DND-41 (cell line): ENCODE measurements around the gene FLNB.
A peak's percentile ranks its signal among the peaks of the same experiment; 100 is the strongest.

ENCODE experiments used
- ATAC-seq: fragments of 200-7000 bp; cut with Tn5 transposase; 3 replicates; pipeline ENCODE4 v1.9.1; 2021; ENCODE audit warnings: low read depth; ENCODE audit not compliant: insufficient read depth
- DNase-seq: peaks from one replicate; pipeline ENCODE4 v3.0.0-alpha.2; 2020
- H2AFZ ChIP-seq: 2 replicates; pipeline ENCODE4 v1.6.0; 2012; ENCODE audit warnings: low read depth, low read length
- H3K27ac ChIP-seq: 2 replicates; pipeline ENCODE4 v1.5.1; 2012; ENCODE audit warnings: low read length, inconsistent platforms
- H3K27me3 ChIP-seq: fragments of 200-600 bp; sonication (generic); 2 replicates; pipeline ENCODE4 v1.6.0; 2012; ENCODE audit warnings: low read length, mild to moderate bottlenecking, inconsistent platforms; ENCODE audit not compliant: insufficient read depth, poor library complexity
- H3K36me3 ChIP-seq: 2 replicates; pipeline ENCODE4 v1.5.1; 2012; ENCODE audit warnings: low read length, inconsistent platforms; ENCODE audit not compliant: insufficient read depth
- H3K4me1 ChIP-seq: 2 replicates; pipeline ENCODE4 v1.5.1; 2012; ENCODE audit warnings: mild to moderate bottlenecking, low read length; ENCODE audit not compliant: insufficient read depth
- H3K4me2 ChIP-seq: 2 replicates; pipeline ENCODE4 v1.6.0; 2012; ENCODE audit warnings: mild to moderate bottlenecking, moderate library complexity, low read length, inconsistent platforms; ENCODE audit not compliant: insufficient read depth
- H3K4me3 ChIP-seq, 2 experiments: fragments of 200-600 bp in 1 of 2; shearing (Covaris generic) in 1 of 2; 2 replicates each; pipeline ENCODE4 v1.5.1; 2012 to 2016; ENCODE audit warnings: inconsistent platforms in 2 of 2, low read length in 2 of 2, mild to moderate bottlenecking in 2 of 2, low read depth in 1 of 2, moderate library complexity in 1 of 2
- H3K79me2 ChIP-seq: 2 replicates; pipeline ENCODE4 v1.6.0; 2012; ENCODE audit warnings: low read length, inconsistent platforms; ENCODE audit not compliant: insufficient read depth
- H3K9ac ChIP-seq: 2 replicates; pipeline ENCODE4 v1.6.0; 2012; ENCODE audit warnings: low read depth, mild to moderate bottlenecking, inconsistent platforms, low read length, moderate library complexity
- H3K9me3 ChIP-seq: 2 replicates; pipeline ENCODE4 v1.5.1; 2012; ENCODE audit warnings: low read length, moderate library complexity, mild to moderate bottlenecking, inconsistent platforms; ENCODE audit not compliant: insufficient read depth, severe bottlenecking
- H4K20me1 ChIP-seq: 2 replicates; pipeline ENCODE4 v1.6.0; 2012; ENCODE audit warnings: low read length; ENCODE audit not compliant: insufficient read depth
- EZH2 ChIP-seq: IDR thresholded peaks from 3 replicates; pipeline ENCODE4 v1.6.1; 2012; ENCODE audit warnings: borderline replicate concordance, low read depth, mild to moderate bottlenecking, moderate library complexity, low read length, inconsistent platforms; ENCODE audit not compliant: severe bottlenecking
- TF ChIP-seq, protein P1 (sequence below): IDR thresholded peaks from 2 replicates; pipeline ENCODE4 v1.5.1; 2012; ENCODE audit warnings: borderline replicate concordance, low read length, moderate library complexity, mild to moderate bottlenecking; ENCODE audit not compliant: poor library complexity, severe bottlenecking; ENCODE audit errors: extremely low read depth

Gene FLNB

GRCh38 chr3:57992452-57993213, 15.6 kb upstream of the FLNB start:
- DNase-seq (no peak), ATAC-seq (no peak)
- H4K20me1 ChIP-seq, result no peaks in the 10 kb centered on the region
- no peaks in the 10 kb centered on the region for H3K27me3 ChIP-seq
- no peak overlapping the region for H2AFZ ChIP-seq
- no peaks in the 10 kb centered on the region for H3K36me3 ChIP-seq
- H3K9me3 ChIP-seq, result no peaks in the 10 kb centered on the region
- no peaks in the 10 kb centered on the region for H3K4me1 ChIP-seq
- H3K9ac ChIP-seq, result no peak overlapping the region
- no peak overlapping the region for H3K4me2 ChIP-seq
- TF ChIP-seq, protein P1, sequence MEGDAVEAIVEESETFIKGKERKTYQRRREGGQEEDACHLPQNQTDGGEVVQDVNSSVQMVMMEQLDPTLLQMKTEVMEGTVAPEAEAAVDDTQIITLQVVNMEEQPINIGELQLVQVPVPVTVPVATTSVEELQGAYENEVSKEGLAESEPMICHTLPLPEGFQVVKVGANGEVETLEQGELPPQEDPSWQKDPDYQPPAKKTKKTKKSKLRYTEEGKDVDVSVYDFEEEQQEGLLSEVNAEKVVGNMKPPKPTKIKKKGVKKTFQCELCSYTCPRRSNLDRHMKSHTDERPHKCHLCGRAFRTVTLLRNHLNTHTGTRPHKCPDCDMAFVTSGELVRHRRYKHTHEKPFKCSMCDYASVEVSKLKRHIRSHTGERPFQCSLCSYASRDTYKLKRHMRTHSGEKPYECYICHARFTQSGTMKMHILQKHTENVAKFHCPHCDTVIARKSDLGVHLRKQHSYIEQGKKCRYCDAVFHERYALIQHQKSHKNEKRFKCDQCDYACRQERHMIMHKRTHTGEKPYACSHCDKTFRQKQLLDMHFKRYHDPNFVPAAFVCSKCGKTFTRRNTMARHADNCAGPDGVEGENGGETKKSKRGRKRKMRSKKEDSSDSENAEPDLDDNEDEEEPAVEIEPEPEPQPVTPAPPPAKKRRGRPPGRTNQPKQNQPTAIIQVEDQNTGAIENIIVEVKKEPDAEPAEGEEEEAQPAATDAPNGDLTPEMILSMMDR, result no peak
- no peak overlapping the region for H3K27ac ChIP-seq
- H3K79me2 ChIP-seq, result no peaks in the 10 kb centered on the region
- no peak overlapping the region for H3K4me3 ChIP-seq

GRCh38 chr3:57998366-57999283, 9.6 kb upstream of the FLNB start:
- TF ChIP-seq, protein P1, result no peak
- TF ChIP-seq EZH2, result no peak
- Histone ChIP-seq H3K27me3 (no peaks in the 10 kb centered on the region), H4K20me1 (no peaks in the 10 kb centered on the region), H3K4me1 (no peaks in the 10 kb centered on the region), H3K79me2 (no peaks in the 10 kb centered on the region), H3K9me3 (no peaks in the 10 kb centered on the region), H3K4me2 (no peak overlapping the region), H3K9ac (no peak overlapping the region), H2AFZ (no peak overlapping the region), H3K36me3 (no peaks in the 10 kb centered on the region), H3K4me3 (no peak overlapping the region), H3K27ac (no peak overlapping the region)
- ATAC-seq (peak; percentile 47; the same call in 2 of the 3 replicates), DNase-seq (no peak)

- Histone ChIP-seq H3K9ac (no peak overlapping the region), H3K36me3 (no peaks in the 10 kb centered on the region), H3K79me2 (no peaks in the 10 kb centered on the region), H3K27ac (no peak overlapping the region), H3K4me1 (no peaks in the 10 kb centered on the region), H3K4me2 (no peak overlapping the region), H3K27me3 (no peaks in the 10 kb centered on the region), H3K9me3 (no peaks in the 10 kb centered on the region), H3K4me3 (no peak overlapping the region), H2AFZ (no peak overlapping the region), H4K20me1 (no peaks in the 10 kb centered on the region)
- no peak for ATAC-seq
- TF ChIP-seq, protein P1, result no peak
- no peak for TF ChIP-seq EZH2
- no peak for DNase-seq
Observed at GRCh38 chr3:57999417-58000115, 8.7 kb upstream of the FLNB start.
